ENCODE results near the gene RAB2B. TPM values are rescaled to one million over a fixed set of nuclear protein-coding genes. Genes with fewer than 3 reads are reported as not detected.

Gene RAB2B
- total RNA-seq: 19.0 and 29.4 TPM in 2 replicates

DNA sequence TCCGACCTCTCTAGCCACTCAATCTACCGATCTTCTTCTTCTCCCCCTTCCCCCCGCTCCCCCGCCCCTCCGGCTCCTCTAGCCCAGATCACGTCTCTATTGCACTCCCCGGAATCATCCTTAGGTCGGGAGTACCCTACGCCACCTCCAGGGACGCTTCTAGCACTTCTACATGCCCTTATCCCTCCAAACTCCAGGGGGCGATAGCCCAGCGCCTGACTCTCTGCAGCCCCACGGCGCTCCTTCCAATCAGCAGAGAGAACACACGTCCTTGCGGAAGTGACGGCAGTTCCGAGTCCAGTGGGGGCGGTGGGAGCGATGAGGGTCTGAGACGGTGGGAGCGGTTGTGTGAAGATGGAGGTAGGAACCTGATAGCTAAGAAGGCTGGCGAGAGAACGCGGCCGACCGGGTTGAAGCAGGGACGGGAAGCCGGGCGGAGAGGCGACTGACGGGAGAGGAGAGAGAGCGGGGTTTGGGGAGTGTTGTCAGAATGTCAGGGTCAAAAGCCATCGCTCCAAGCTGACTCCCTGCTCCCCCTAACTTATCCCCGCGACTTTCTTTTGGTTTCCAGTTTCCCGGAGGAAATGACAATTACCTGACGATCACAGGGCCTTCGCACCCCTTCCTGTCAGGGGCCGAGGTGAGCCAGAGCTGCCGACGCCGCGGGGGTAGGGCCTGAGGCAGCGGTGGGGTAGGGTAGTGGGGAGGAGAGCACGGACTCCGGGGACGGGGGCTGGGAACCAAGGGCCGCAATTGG is at the start of gene RAB2B, which contains the start of gene TOX4:
Gene RAB2B (minus strand): TSS at position 35 of the 757 bp plus-strand sequence. CDS start 87 bp downstream, outside the sequence.
Gene TOX4 (plus strand): TSS at position 271 of the 757 bp plus-strand sequence. CDS start 84 bp downstream, at position 355.

DNA sequence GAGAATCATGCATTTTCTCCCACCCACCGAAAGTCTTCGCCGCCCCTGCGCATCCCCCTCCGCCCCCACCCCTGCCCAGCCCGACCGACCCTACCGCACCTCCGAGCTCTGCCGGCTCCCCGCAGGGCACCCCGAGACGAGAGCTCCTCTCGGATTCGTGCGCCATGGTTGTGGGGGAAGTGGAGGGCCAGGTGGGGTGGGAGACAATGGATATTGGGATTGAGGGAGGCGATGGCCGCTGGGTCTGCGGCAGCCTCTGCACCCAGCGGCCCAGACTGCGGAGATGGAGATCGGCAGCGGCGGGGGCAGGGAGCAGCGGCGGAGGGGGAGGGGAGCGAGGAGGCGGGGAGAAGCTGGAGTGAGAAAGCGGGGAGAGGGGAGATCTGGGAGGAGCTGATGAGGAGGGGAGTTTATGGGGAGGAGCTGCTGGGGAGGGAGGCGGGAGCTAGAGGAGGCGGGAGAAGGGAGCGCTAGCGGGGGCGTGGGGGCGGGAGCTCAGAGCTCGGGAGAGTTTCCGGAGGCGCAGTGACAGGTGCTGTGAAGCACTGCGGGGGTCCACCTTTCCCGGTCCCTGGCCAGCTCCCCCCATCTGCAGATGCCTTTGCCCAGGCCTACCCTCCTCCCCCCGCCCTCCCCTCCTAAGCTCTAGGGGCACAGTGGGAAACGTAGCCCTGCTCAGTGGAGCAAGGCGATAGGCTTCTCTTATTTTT is 49.4 kb upstream of the RAB2B start, which contains the start of gene SALL2:
Gene SALL2 (minus strand): TSS at position 385 of the 710 bp plus-strand sequence. CDS start 219 bp downstream, at position 166.

GRCh38 chr14:21510735-21511657 is 34.2 kb upstream of the RAB2B start, which contains the start of gene METTL3:
Gene METTL3, minus strand, starts transcription at chr14:21511340. Its CDS starts 117 bp downstream, at chr14:21511223.

DNA sequence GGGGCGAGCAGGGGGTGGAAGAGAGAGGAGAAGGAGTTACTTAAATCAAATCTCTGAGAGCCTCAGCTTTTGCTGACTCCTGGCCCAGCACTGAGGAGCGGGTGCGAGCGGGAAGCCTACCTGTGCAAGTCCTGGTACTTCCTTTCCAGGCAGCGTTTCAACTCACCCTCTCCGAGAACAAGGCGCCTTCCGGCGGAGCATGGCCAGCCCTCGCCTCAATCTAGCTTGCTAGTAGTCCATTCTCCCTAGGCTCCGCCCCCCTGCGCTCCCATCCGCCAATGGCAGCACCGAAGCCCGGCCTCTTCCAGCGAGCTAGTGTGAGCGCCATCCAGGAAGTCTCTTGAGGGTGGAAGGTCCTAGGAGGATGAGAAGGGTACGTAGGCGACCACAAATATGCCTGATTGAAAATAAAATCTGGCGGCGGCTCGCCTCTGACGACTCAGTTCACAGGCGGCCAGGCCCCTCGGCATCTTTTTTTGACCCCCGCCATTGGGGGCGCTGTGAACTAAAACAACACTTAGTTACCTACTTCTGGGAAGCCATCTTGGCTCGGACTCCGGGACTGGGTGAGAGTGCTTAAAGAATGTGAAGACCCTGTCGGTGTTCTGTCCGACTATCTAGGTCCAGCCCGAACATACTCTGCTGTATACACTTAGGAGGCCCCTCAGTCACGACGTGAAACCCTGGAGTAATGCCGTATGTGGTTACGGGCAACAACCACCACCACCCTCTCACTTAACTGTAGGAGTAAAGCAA is 20.7 kb downstream of the RAB2B start, which contains the start of gene CHD8:
Gene CHD8 (minus strand): TSS at position 212 of the 756 bp plus-strand sequence. CDS start 24,480 bp downstream, outside the sequence.

Other genes with a start within 250 kb of the RAB2B start
- gene HNRNPC, start 207.5 kb downstream of the RAB2B start, total RNA-seq: 379 and 468 TPM in 2 replicates
- gene RPGRIP1, start 196.9 kb downstream of the RAB2B start, total RNA-seq: not detected in 2 replicates
- gene SUPT16H, start 92.9 kb downstream of the RAB2B start, total RNA-seq: 37.5 and 42.0 TPM in 2 replicates
- gene CHD8, start 20.8 kb downstream of the RAB2B start, total RNA-seq: 37.3 and 40.3 TPM in 2 replicates
- gene TOX4, start 236 bp upstream of the RAB2B start, total RNA-seq: 45.1 and 54.9 TPM in 2 replicates
- 35.6 and 39.7 TPM in 2 replicates for gene METTL3, start 34.4 kb upstream of the RAB2B start, total RNA-seq
- gene SALL2, start 49.4 kb upstream of the RAB2B start, total RNA-seq: 4.7 and 11.0 TPM in 2 replicates
- not detected in 2 replicates for gene OR10G3, start 103.1 kb upstream of the RAB2B start, total RNA-seq
- not detected in 2 replicates for gene OR10G2, start 158.0 kb upstream of the RAB2B start, total RNA-seq
- gene OR4E2, start 176.9 kb upstream of the RAB2B start, total RNA-seq: not detected in 2 replicates
- not detected in 2 replicates for gene OR4E1, start 196.9 kb upstream of the RAB2B start, total RNA-seq